ENCODE results near the gene LRRC34.

GRCh38 chr3:169836942-169837275, 24.2 kb upstream of the LRRC34 start:
- TF ChIP-seq CTCF (IDR thresholded peaks at IDR 0.05) (no peak), POLR2A (IDR thresholded peaks at IDR 0.05) (no peak), EP300 (IDR thresholded peaks at IDR 0.05) (no peak)

Data from tibial nerve (tissue), 4 donors.